OCI-LY1 (cell line): ENCODE measurements around the gene CAPN7.

Experiments used
- CTCF ChIP-seq: fragments of 200-600 bp; sonication (generic), shearing (Covaris generic); IDR thresholded peaks from 2 replicates; pipeline ENCODE4 v1.5.1; 2017; ENCODE audit warnings: mild to moderate bottlenecking, antibody characterized with exemption, low read length, moderate library complexity, mixed read lengths
- EZH2 ChIP-seq: fragments of 200-600 bp; sonication (generic), shearing (Covaris generic); IDR thresholded peaks from 2 replicates; pipeline ENCODE4 v1.8.0; 2017; ENCODE audit warnings: borderline replicate concordance, mixed run types, mild to moderate bottlenecking, antibody characterized with exemption, low read length, moderate library complexity, mixed read lengths

GRCh38 chr3:15255215-15255614 is 49.2 kb downstream of the CAPN7 start:
- TF ChIP-seq CTCF (no peak), EZH2 (no peak)
